ENCODE results near the gene EXD3. TPM values are rescaled to one million over a fixed set of nuclear protein-coding genes. Genes with fewer than 3 reads are reported as not detected.
"Not testable (repeated sequence)": the region's sequence is repeated elsewhere in the genome, so short reads cannot be mapped to it uniquely, and the experiment has no call there.

EXD3 gene
- total RNA-seq, 1 experiment from 2014 or later: 2.8 TPM

GRCh38 chr9:137386507-137387113 lies 36.4 kb downstream of the EXD3 start:
- not testable (repeated sequence) for H3K9me2 ChIP-seq (replicated peaks; ENCODE audit: insufficient read depth, low read length); H3K27me3 ChIP-seq (ENCODE audit: low read length); H3K4me2 ChIP-seq (ENCODE audit: low read depth, low read length, poor library complexity, severe bottlenecking); H3K36me3 ChIP-seq (ENCODE audit: insufficient read depth, low read length); H3K4me3 ChIP-seq (ENCODE audit: low read length); H3K9me3 ChIP-seq (ENCODE audit: low read length); H2AFZ ChIP-seq (ENCODE audit: low read length); H4K20me1 ChIP-seq (ENCODE audit: insufficient read depth, low read depth, low read length); H3K4me1 ChIP-seq (ENCODE audit: low read length); H3K79me2 ChIP-seq (ENCODE audit: low read length); H3K9ac ChIP-seq (ENCODE audit: low read length); DNase-seq; H3K27ac ChIP-seq (ENCODE audit: low read length)

- H2AFZ ChIP-seq (ENCODE audit: low read length): no peak overlapping the region
- no peak overlapping the region for H3K27ac ChIP-seq (ENCODE audit: low read length)
- no peaks in the 10 kb centered on the region for H3K9me2 ChIP-seq (replicated peaks; ENCODE audit: insufficient read depth, low read length)
- H3K36me3 ChIP-seq (ENCODE audit: insufficient read depth, low read length): no peaks in the 10 kb centered on the region
- H3K9me3 ChIP-seq (ENCODE audit: low read length): no peaks in the 10 kb centered on the region
- no peak for DNase-seq
- no peaks in the 10 kb centered on the region for H4K20me1 ChIP-seq (ENCODE audit: insufficient read depth, low read depth, low read length)
- H3K4me3 ChIP-seq (ENCODE audit: low read length): no peak overlapping the region
- H3K79me2 ChIP-seq (ENCODE audit: low read length): no peaks in the 10 kb centered on the region
- no peaks in the 10 kb centered on the region for H3K4me1 ChIP-seq (ENCODE audit: low read length)
- H3K9ac ChIP-seq (ENCODE audit: low read length): no peak overlapping the region
- H3K4me2 ChIP-seq (ENCODE audit: low read depth, low read length, poor library complexity, severe bottlenecking): no peak overlapping the region
- H3K27me3 ChIP-seq (ENCODE audit: low read length): no peaks in the 10 kb centered on the region
Observed at GRCh38 chr9:137385061-137385655, 37.8 kb downstream of the EXD3 start.

GRCh38 chr9:137383784-137384756 lies 38.9 kb downstream of the EXD3 start:
- Histone ChIP-seq H3K4me1 (ENCODE audit: low read length) (no peaks in the 10 kb centered on the region), H3K79me2 (ENCODE audit: low read length) (no peaks in the 10 kb centered on the region), H2AFZ (ENCODE audit: low read length) (no peak overlapping the region), H3K4me2 (ENCODE audit: low read depth, low read length, poor library complexity, severe bottlenecking) (no peak overlapping the region), H3K27me3 (ENCODE audit: low read length) (no peaks in the 10 kb centered on the region), H4K20me1 (ENCODE audit: insufficient read depth, low read depth, low read length) (no peaks in the 10 kb centered on the region), H3K9me3 (ENCODE audit: low read length) (no peaks in the 10 kb centered on the region; the same call in 1 of the 2 replicates), H3K27ac (ENCODE audit: low read length) (no peak overlapping the region), H3K36me3 (ENCODE audit: insufficient read depth, low read length) (no peaks in the 10 kb centered on the region), H3K9ac (ENCODE audit: low read length) (no peak overlapping the region), H3K4me3 (ENCODE audit: low read length) (no peak overlapping the region), H3K9me2 (replicated peaks; ENCODE audit: insufficient read depth, low read length) (no peaks in the 10 kb centered on the region)
- no peak for DNase-seq

GRCh38 chr9:137383081-137383783 lies 39.7 kb downstream of the EXD3 start:
- no peaks in the 10 kb centered on the region for H4K20me1 ChIP-seq (ENCODE audit: insufficient read depth, low read depth, low read length)
- H3K9me3 ChIP-seq (ENCODE audit: low read length): no peaks in the 10 kb centered on the region; the same call in 1 of the 2 replicates
- DNase-seq: no peak
- H3K9ac ChIP-seq (ENCODE audit: low read length): no peak overlapping the region
- no peaks in the 10 kb centered on the region for H3K36me3 ChIP-seq (ENCODE audit: insufficient read depth, low read length)
- H3K9me2 ChIP-seq (replicated peaks; ENCODE audit: insufficient read depth, low read length): no peaks in the 10 kb centered on the region
- no peaks in the 10 kb centered on the region for H3K27me3 ChIP-seq (ENCODE audit: low read length)
- H2AFZ ChIP-seq (ENCODE audit: low read length): no peak overlapping the region
- no peak overlapping the region for H3K4me2 ChIP-seq (ENCODE audit: low read depth, low read length, poor library complexity, severe bottlenecking)
- no peaks in the 10 kb centered on the region for H3K79me2 ChIP-seq (ENCODE audit: low read length)
- H3K27ac ChIP-seq (ENCODE audit: low read length): no peak overlapping the region
- H3K4me3 ChIP-seq (ENCODE audit: low read length): no peak overlapping the region
- H3K4me1 ChIP-seq (ENCODE audit: low read length): no peaks in the 10 kb centered on the region

GRCh38 chr9:137382444-137383080 lies 40.4 kb downstream of the EXD3 start:
- H4K20me1 ChIP-seq (ENCODE audit: insufficient read depth, low read depth, low read length): no peaks in the 10 kb centered on the region
- no peak overlapping the region for H3K4me3 ChIP-seq (ENCODE audit: low read length)
- no peaks in the 10 kb centered on the region for H3K36me3 ChIP-seq (ENCODE audit: insufficient read depth, low read length)
- no peaks in the 10 kb centered on the region for H3K79me2 ChIP-seq (ENCODE audit: low read length)
- H2AFZ ChIP-seq (ENCODE audit: low read length): no peak overlapping the region
- H3K9ac ChIP-seq (ENCODE audit: low read length): no peak overlapping the region
- H3K4me2 ChIP-seq (ENCODE audit: low read depth, low read length, poor library complexity, severe bottlenecking): no peak overlapping the region
- H3K9me2 ChIP-seq (replicated peaks; ENCODE audit: insufficient read depth, low read length): no peaks in the 10 kb centered on the region
- no peak overlapping the region for H3K27ac ChIP-seq (ENCODE audit: low read length)
- H3K4me1 ChIP-seq (ENCODE audit: low read length): no peaks in the 10 kb centered on the region
- H3K27me3 ChIP-seq (ENCODE audit: low read length): no peaks in the 10 kb centered on the region
- H3K9me3 ChIP-seq (ENCODE audit: low read length): no peaks in the 10 kb centered on the region; the same call in 1 of the 2 replicates
- DNase-seq: no peak

- no peak overlapping the region for H3K4me3 ChIP-seq (ENCODE audit: low read length)
- H3K36me3 ChIP-seq (ENCODE audit: insufficient read depth, low read length): no peaks in the 10 kb centered on the region
- H3K9ac ChIP-seq (ENCODE audit: low read length): no peak overlapping the region
- no peaks in the 10 kb centered on the region; the same call in 1 of the 2 replicates for H3K9me3 ChIP-seq (ENCODE audit: low read length)
- no peaks in the 10 kb centered on the region for H3K9me2 ChIP-seq (replicated peaks; ENCODE audit: insufficient read depth, low read length)
- H2AFZ ChIP-seq (ENCODE audit: low read length): no peak overlapping the region
- H3K4me2 ChIP-seq (ENCODE audit: low read depth, low read length, poor library complexity, severe bottlenecking): no peak overlapping the region
- no peaks in the 10 kb centered on the region for H3K4me1 ChIP-seq (ENCODE audit: low read length)
- no peak overlapping the region for H3K27ac ChIP-seq (ENCODE audit: low read length)
- H4K20me1 ChIP-seq (ENCODE audit: insufficient read depth, low read depth, low read length): no peaks in the 10 kb centered on the region
- no peaks in the 10 kb centered on the region for H3K27me3 ChIP-seq (ENCODE audit: low read length)
- no peak for DNase-seq
- H3K79me2 ChIP-seq (ENCODE audit: low read length): no peaks in the 10 kb centered on the region
Observed at GRCh38 chr9:137381501-137382443, 41.2 kb downstream of the EXD3 start.

GRCh38 chr9:137380606-137381005 lies 42.4 kb downstream of the EXD3 start:
- no peak overlapping the region for H3K27ac ChIP-seq (ENCODE audit: low read length)
- no peaks in the 10 kb centered on the region for H3K79me2 ChIP-seq (ENCODE audit: low read length)
- no peak overlapping the region for H3K4me2 ChIP-seq (ENCODE audit: low read depth, low read length, poor library complexity, severe bottlenecking)
- no peaks in the 10 kb centered on the region for H3K27me3 ChIP-seq (ENCODE audit: low read length)
- no peaks in the 10 kb centered on the region for H3K4me1 ChIP-seq (ENCODE audit: low read length)
- H3K9ac ChIP-seq (ENCODE audit: low read length): no peak overlapping the region
- H2AFZ ChIP-seq (ENCODE audit: low read length): no peak overlapping the region
- H3K9me3 ChIP-seq (ENCODE audit: low read length): peaks cover under 1% of the 10 kb centered on the region
- H3K36me3 ChIP-seq (ENCODE audit: insufficient read depth, low read length): no peaks in the 10 kb centered on the region
- no peak for DNase-seq
- H4K20me1 ChIP-seq (ENCODE audit: insufficient read depth, low read depth, low read length): no peaks in the 10 kb centered on the region
- no peak overlapping the region for H3K4me3 ChIP-seq (ENCODE audit: low read length)
- no peaks in the 10 kb centered on the region for H3K9me2 ChIP-seq (replicated peaks; ENCODE audit: insufficient read depth, low read length)

Data from Karpas-422 (cell line).